Glomerular visceral epithelial cell (primary cell): ENCODE measurements around the gene TIE1.
A peak's percentile ranks its signal among the peaks of the same experiment; 100 is the strongest.

Experiments used
- DNase-seq: peaks from one replicate; pipeline ENCODE4 v3.0.0-alpha.2; 2016; ENCODE audit errors: extremely low spot score

TIE1 gene

DNA sequence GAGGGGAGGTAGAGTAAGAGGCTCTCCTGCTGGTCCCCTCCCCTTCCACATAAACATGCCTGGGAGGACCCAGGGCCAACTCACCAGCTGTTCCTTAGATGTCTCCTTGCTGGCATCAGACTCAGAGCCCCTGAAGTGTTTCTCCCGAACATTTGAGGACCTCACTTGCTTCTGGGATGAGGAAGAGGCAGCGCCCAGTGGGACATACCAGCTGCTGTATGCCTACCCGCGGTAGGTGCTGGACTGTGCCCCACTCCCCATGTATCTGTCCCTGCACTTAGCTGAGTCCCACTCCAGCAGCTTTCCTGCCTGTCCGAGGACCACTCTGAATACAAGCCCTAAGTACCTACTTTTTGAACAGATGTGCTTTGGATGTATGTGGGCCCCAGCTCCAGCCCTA lies 37.2 kb downstream of the TIE1 start:
- DNase-seq: no peak

DNA sequence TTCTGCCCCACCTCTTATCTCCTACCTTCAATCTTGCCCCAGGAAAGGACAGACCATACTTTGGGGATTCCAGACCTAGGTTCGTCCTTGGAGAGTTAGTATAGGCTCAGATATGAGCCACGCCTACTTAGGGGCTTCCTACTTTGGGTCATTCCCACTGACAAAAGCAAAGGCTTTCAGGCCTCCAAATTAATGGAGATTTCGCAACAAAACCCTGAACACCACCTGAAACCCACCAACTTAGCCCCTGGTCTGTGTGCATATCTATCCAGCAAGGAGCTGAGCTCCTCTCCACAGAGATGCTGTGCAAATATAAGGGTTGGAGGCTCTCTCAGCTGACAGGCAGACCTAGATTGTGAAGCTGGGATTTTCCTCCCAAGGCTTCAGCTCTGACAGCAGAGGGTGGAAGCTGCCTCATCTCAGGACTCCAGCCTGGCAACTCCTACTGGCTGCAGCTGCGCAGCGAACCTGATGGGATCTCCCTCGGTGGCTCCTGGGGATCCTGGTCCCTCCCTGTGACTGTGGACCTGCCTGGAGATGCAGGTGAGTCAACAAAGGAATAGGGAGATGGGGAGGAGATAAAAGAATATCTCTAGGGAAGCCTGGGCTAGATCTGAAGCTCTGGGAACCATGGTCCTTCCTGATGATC lies 38.9 kb downstream of the TIE1 start:
- no peak for DNase-seq

- DNase-seq: no peak
Observed at GRCh38 chr1:43340559-43340958, 39.8 kb downstream of the TIE1 start.

- DNase-seq: no peak
Observed at GRCh38 chr1:43344267-43344850, 43.6 kb downstream of the TIE1 start.

DNA sequence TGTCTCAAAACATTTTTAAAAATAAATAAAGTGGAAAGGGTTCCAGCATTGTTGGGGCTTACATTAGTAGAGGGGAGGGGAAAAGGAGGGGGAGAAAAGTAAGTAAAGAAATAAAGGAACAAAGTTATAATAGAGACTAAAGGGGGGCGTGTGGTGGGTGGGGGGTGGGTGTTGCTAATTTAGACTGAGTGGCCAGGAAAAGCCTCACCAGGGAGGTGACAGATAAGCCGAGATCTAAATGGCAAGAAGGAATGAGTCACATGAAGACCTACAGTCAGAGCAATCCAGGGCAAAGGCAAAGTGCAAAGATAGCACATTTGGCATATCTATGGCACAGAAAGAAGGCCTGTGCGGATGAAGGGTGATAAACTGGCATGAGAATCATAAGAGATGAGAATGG lies 44.3 kb downstream of the TIE1 start:
- no peak for DNase-seq

DNA sequence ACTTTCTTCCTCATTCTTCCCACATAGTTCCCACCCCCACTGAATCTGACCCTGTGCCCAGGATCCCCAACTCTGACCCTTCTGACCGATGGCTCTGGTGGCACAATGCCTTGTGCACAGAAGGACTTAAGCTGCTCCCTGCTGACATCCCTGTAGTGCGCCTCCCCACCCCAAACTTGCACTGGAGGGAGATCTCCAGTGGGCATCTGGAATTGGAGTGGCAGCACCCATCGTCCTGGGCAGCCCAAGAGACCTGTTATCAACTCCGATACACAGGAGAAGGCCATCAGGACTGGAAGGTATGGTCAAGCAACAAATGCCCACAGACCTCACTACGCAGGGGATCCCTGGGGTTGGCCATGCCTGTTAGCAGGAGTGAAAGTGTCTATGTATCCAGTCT lies 45.9 kb downstream of the TIE1 start:
- no peak for DNase-seq

DNA sequence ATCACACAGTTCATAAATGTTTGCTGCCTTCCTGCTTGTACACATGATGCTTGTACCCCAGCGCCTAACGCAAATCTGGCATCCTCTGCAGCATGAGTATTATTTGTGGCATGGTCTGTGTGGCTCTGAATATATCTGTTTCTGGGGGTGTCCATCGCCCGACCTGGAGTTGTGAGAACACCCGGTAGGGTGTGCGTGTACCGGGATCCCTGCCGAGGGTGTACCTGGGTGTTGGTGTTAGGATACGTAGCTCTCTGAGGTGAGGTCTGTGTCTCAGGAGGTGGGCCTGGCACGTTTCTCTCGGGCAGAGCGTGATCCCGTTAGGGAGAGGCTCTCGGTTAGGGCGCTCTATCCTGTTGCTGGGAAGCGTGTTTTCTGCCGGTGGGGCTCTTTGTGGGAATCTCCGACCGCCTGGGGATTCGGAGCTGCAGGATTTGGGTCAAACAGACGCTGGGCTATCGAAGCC lies 47.6 kb downstream of the TIE1 start:
- DNase-seq: no peak

DNA sequence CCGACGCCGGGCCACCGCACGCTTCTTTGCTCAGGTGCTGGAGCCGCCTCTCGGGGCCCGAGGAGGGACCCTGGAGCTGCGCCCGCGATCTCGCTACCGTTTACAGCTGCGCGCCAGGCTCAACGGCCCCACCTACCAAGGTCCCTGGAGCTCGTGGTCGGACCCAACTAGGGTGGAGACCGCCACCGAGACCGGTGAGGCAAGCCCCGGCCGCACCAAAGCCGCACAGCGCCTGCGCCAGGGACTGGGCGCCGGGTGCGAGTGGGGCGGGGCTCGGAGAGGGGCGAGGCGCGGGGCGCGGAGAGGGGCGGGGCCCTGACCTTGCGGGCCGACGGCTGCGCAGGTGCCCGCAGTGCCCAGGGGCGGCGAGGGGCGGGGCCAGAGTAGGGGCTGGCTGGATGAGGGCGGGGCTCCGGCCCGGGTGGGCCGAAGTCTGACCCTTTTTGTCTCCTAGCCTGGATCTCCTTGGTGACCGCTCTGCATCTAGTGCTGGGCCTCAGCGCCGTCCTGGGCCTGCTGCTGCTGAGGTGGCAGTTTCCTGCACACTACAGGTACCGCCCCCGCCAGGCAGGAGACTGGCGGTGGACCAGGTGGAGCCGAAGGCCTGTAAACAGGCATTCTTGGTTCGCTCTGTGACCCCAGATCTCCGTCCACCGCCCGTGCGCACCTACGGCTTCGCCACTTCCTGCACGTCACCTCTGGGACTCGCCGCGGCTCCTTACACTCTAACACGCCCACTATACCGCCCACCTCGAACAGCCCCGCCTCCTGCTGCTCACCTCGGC lies 48.2 kb downstream of the TIE1 start:
- peak; percentile 81 for DNase-seq

DNA sequence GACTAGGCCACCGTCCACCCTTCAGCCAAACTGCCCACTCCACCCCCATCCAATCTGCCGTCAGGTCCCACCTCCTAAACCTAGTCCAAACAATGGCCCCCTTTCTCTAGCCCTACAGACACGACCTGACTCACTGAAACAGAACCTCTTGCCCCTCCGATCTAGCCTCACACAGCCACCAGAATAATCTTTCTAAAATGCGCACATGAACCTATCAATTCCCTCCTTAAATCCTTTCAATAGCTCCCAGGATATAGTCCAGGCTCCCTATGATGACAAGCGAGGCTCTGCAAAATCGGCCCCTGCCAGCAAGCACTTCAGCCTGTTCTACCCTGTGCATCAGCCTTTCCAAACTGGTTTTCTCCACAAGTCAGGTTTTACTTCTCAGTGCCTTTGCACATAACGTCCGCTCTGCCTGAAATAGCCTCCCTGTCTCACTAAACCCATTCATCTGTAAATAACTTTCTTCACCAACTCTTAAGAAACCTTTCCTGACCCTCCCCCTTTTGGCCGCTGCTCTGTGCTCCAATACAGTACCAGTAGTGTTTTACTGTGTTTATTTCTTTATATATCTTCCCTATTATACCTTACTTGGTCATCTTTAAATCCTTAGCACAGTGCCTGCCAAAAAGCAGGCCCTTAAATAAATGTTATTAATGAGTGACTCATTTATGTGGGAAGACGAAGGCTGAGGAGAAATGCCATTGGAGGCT lies 49.0 kb downstream of the TIE1 start:
- DNase-seq: no peak

DNA sequence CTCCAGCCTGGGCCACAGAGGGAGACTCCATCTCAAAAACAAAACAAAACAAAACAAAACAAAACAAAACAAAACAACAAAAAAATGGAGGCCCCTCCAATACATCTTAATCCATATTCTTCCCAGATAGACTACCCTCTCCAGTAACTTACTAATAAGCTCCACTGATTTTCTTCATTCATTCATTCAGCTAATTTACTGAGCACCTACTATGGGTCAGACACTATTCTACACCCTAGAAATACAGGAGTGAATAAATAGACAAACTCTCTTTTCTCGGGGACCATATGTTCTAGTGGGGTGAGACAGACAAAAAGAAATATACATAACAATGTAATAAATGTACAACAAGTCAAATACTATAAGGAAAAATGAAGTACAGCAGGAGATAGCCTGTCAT lies 50.2 kb downstream of the TIE1 start:
- no peak for DNase-seq

GRCh38 chr1:43351421-43352350 lies 50.9 kb downstream of the TIE1 start:
- DNase-seq: no peak

- no peak for DNase-seq
Observed at GRCh38 chr1:43352351-43352705, 51.5 kb downstream of the TIE1 start.

DNA sequence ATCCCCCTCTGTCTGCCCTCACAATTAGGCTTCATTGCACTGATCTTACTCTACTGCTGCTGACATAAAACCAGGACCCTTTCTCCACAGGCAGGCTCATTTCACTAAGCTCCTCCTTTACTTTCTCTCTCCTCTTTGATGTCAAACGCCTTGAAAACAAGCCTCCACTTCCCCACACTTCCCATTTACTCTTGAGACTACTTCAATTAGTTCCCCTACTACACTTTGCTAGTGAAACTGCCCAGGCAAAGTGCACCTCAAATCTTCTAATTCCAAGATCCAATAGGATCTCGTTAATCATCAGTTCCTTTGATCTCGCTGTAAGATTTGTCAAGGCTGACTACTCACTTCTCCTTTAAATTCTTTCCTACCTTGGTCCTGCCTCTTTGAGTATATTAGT lies 52.1 kb downstream of the TIE1 start:
- no peak for DNase-seq

- no peak for DNase-seq
Observed at GRCh38 chr1:43354471-43354870, 53.7 kb downstream of the TIE1 start.

GRCh38 chr1:43354936-43355335 lies 54.2 kb downstream of the TIE1 start:
- DNase-seq: no peak

DNA sequence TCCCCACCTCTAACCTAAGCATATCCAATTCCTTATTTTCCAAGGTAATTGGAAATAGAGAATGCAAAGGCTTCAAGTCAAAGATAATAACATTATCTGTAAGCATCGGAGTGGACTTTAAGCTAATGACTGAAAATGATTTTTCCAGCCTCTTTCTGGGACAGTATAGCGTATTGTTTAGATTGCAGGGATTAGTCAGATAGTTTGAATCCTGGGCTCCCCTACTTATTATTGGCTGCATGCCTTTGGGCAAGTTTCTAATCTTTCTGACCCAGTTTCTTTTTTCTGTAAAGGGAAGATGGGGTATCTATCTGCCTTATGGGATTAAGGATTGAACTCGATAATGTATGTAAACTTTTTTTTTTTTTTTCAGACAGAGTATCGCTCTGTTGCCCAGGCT lies 56.5 kb downstream of the TIE1 start:
- DNase-seq: no peak

DNA sequence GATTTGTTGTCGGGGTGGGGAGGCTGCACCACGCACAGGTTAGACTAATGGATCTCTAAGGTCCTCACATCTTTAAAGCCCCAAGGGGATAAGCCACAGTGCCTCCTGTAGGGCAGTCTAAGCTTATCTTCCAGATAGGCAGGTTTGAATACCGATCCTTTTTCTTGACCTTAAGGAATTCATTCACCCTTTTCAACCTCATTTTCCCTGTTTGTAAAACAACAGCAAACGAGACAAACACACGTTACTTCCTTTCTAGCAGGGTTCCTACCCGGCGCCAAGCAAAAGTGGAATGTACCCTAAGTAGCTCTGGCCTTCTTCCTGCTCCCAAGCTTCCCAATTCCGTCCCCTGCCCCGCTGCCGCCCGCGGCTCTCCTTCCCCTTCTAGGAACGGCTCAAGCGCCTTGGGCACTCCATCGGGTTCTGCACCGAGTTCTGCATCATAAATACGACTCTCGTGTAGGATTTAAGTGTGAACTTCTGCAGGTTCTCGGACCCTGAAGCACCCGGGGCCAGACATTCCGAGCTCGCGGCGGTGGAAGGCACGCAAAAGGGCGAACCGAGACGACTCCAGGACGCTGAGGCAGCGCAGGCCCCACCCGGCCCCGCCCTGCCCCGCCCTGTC lies 57.5 kb downstream of the TIE1 start:
- peak; percentile 38 for DNase-seq

DNA sequence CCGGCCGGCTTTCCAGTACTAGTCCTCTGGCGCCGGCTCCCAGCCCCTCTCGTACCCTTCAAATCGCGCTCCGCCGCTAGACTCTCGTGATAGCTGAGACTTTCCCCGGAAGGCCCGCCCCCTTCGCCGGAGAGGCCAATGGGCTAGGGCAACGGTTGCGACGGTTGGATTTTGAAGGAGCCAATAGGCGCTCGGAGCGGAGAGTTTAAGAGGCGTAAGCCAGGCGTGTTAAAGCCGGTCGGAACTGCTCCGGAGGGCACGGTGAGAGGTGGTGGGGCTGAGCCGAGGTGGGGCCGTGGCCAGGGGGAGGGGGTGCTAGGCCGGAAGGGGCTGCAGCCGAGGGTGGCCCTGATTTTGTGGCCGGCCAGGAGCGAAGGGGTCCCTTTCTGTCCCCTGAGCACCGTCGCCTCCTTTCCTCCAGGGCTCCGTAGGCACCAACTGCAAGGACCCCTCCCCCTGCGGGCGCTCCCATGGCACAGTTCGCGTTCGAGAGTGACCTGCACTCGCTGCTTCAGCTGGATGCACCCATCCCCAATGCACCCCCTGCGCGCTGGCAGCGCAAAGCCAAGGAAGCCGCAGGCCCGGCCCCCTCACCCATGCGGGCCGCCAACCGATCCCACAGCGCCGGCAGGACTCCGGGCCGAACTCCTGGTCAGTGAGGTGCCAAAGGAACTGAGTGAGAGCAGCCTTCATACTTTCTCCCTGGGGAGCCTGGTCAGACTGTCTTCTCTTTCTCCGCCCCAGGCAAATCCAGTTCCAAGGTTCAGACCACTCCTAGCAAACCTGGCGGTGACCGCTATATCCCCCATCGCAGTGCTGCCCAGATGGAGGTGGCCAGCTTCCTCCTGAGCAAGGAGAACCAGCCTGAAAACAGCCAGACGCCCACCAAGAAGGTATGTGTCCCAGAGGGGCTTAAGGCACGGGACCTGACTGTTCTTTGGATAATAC lies 58.2 kb downstream of the TIE1 start, which contains the start of gene CDC20:
CDC20 (plus strand) TSS at position 236 of the 948 bp plus-strand sequence; CDS start at position 471, 235 bp downstream.
- peak; percentile 98 for DNase-seq

DNA sequence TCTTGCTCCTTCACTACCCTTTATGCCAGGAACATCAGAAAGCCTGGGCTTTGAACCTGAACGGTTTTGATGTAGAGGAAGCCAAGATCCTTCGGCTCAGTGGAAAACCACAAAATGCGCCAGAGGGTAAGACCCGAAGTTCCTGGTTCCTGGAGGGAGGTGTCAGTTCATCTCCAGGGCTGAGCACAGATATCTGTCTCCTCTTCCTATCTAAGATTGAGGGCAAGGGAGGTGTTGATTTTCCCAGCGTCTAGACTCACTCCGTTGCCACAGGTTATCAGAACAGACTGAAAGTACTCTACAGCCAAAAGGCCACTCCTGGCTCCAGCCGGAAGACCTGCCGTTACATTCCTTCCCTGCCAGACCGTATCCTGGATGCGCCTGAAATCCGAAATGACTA lies 58.9 kb downstream of the TIE1 start:
- peak; percentile 62 for DNase-seq

GRCh38 chr1:43360616-43361015 lies 59.8 kb downstream of the TIE1 start:
- no peak for DNase-seq
